Natural killer cell (primary cell): ENCODE data around the gene ZNF692. TPM values are rescaled to one million over a fixed set of nuclear protein-coding genes. Genes with fewer than 3 reads are reported as not detected.
"Not testable (repeated sequence)": the region's sequence is repeated elsewhere in the genome, so short reads cannot be mapped to it uniquely, and the experiment has no call there.

Source experiments
- ATAC-seq, 3 donors: fragments of 150-1000 bp in 2 of 3; fragments of 200-7000 bp in 1 of 3; cut with Tn5 transposase; 1 replicate in 1 of 3; 2 replicates in 2 of 3; pipeline ENCODE4 v1.10.0; 2021; ENCODE audit warnings: mild to moderate bottlenecking in 2 of 3, moderate library complexity in 2 of 3
- DNase-seq, 2 donors: peaks; one replicate each; pipeline versions ENCODE4 v3.0.0 to v3.0.0-alpha.2; 2013 to 2021; ENCODE audit warnings: mixed read lengths in 1 of 2
- H3K27ac ChIP-seq: one replicate; pipeline ENCODE4 v1.5.1; 2013; ENCODE audit warnings: mild to moderate bottlenecking, low read length
- H3K27me3 ChIP-seq: one replicate; pipeline ENCODE4 v1.6.1; 2013; ENCODE audit warnings: low read length; ENCODE audit not compliant: control insufficient read depth, insufficient read depth
- H3K36me3 ChIP-seq: one replicate; pipeline ENCODE4 v1.6.1; 2013; ENCODE audit warnings: low read length; ENCODE audit not compliant: control insufficient read depth, insufficient read depth
- H3K4me1 ChIP-seq: one replicate; pipeline ENCODE4 v1.6.1; 2013; ENCODE audit warnings: low read length; ENCODE audit not compliant: control insufficient read depth, insufficient read depth
- H3K4me3 ChIP-seq: one replicate; pipeline ENCODE4 v1.5.1; 2013; ENCODE audit warnings: low read length
- H3K9me3 ChIP-seq: one replicate; pipeline ENCODE4 v1.6.1; 2013; ENCODE audit warnings: low read length; ENCODE audit not compliant: control insufficient read depth, insufficient read depth
- H3K27ac Mint-ChIP-seq, 2 donors: one replicate each; pipeline ENCODE4 v1.8.0; 2022; ENCODE audit warnings: mild to moderate bottlenecking in 2 of 2, mixed read lengths in 2 of 2, moderate library complexity in 1 of 2
- H3K27me3 Mint-ChIP-seq, 2 donors: one replicate each; pipeline ENCODE4 v1.8.0; 2022; ENCODE audit warnings: low read depth in 2 of 2, mixed read lengths in 2 of 2
- H3K36me3 Mint-ChIP-seq: one replicate; pipeline ENCODE4 v1.8.0; 2022; ENCODE audit warnings: mixed read lengths
- H3K4me1 Mint-ChIP-seq, 2 donors: one replicate each; pipeline ENCODE4 v1.8.0; 2022; ENCODE audit warnings: mixed read lengths in 2 of 2
- H3K4me3 Mint-ChIP-seq: one replicate; pipeline ENCODE4 v1.8.0; 2022; ENCODE audit warnings: mild to moderate bottlenecking, moderate library complexity, mixed read lengths
- H3K9me3 Mint-ChIP-seq, 2 donors: one replicate each; pipeline ENCODE4 v1.8.0; 2022; ENCODE audit warnings: mixed read lengths in 2 of 2
- CTCF ChIP-seq: fragments of 200-600 bp; IDR thresholded peaks from one replicate; pipeline ENCODE4 v1.8.0; 2022; ENCODE audit warnings: antibody characterized with exemption
- WGBS: methylation state at CpG from one replicate; pipeline ENCODE4 v1.1.7; 2013; ENCODE audit warnings: missing lambda C conversion rate; ENCODE audit not compliant: insufficient coverage; 5-methylcytosine and 5-hydroxymethylcytosine counted together
- intact Hi-C: fragments of 100-400 bp; cut with micrococcal nuclease; formaldehyde crosslinking; loops from one replicate; pipeline ENCODE4 v1.14.2; 2022
- total RNA-seq, 4 donors: library from RNA; stranded (reverse); fragments of 120-200 nt in 1 of 4; gene quantifications; one replicate each; pipeline versions ENCODE4 v1.2.3 to v1.2.4, GENCODE V29; 2013 to 2022

The ZNF692 gene
- total RNA-seq, 3 donors from 2014 or later (not counting 1 experiment from before 2014, with no cell fraction given): 50.4 to 58.7 (median 52.3) TPM

GRCh38 chr1:248886237-248886895 is 27.5 kb upstream of the ZNF692 start:
- no peak overlapping the region for H3K4me3 Mint-ChIP-seq
- Histone ChIP-seq H3K4me3 (no peak overlapping the region), H3K36me3 (no peaks in the 10 kb centered on the region), H3K9me3 (no peaks in the 10 kb centered on the region), H3K27me3 (no peaks in the 10 kb centered on the region), H3K4me1 (no peaks in the 10 kb centered on the region), H3K27ac (no peak overlapping the region)
- H3K4me1 Mint-ChIP-seq: peaks cover 0 to 13% of the 10 kb centered on the region in 2 donors
- H3K27me3 Mint-ChIP-seq: peaks cover 8 to 12% of the 10 kb centered on the region in 2 donors
- ATAC-seq: no peak
- H3K27ac Mint-ChIP-seq: no peak overlapping the region
- H3K36me3 Mint-ChIP-seq: no peaks in the 10 kb centered on the region
- TF ChIP-seq CTCF: no peak
- intact Hi-C loops: no loop called here
- WGBS: 0% methylated on average over 1 of the region's 1 CpG
- no peak for DNase-seq
- no peaks in the 10 kb centered on the region for H3K9me3 Mint-ChIP-seq

DNA sequence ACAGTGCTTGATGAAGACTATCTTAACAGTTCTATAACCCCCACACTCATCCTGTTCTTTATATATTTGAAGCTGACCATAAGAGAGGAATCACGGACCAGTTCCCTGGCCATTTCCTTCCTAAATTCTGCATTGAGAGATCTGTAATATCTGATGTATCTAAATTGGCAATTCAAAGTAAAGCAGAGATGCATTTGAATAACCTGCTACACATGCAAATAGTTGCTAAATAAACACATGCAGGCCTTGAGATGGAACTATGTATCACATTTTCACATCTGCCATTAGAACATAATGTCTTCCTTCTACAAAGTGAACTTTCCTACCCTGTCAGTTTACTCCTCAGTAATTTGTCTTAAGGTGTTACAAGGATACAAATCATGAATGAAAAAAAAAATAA is 26.8 kb upstream of the ZNF692 start:
- intact Hi-C loops: no loop called here
- no peaks in the 10 kb centered on the region for H3K36me3 Mint-ChIP-seq
- DNase-seq (no peak), ATAC-seq (no peak)
- no peak overlapping the region for H3K4me3 ChIP-seq
- H3K4me3 Mint-ChIP-seq: no peak overlapping the region
- H3K27me3 Mint-ChIP-seq: peaks cover 8% of the 10 kb centered on the region in 2 donors
- no peaks in the 10 kb centered on the region for H3K9me3 ChIP-seq
- no peaks in the 10 kb centered on the region for H3K36me3 ChIP-seq
- no peaks in the 10 kb centered on the region for H3K27me3 ChIP-seq
- H3K4me1 Mint-ChIP-seq: peaks cover 0 to 9% of the 10 kb centered on the region in 2 donors
- no peak overlapping the region for H3K27ac ChIP-seq
- H3K27ac Mint-ChIP-seq: no peak overlapping the region
- no CpG with 5 or more reads among the region's 1 CpG for WGBS
- TF ChIP-seq CTCF: no peak
- H3K9me3 Mint-ChIP-seq: no peaks in the 10 kb centered on the region
- no peaks in the 10 kb centered on the region for H3K4me1 ChIP-seq

DNA sequence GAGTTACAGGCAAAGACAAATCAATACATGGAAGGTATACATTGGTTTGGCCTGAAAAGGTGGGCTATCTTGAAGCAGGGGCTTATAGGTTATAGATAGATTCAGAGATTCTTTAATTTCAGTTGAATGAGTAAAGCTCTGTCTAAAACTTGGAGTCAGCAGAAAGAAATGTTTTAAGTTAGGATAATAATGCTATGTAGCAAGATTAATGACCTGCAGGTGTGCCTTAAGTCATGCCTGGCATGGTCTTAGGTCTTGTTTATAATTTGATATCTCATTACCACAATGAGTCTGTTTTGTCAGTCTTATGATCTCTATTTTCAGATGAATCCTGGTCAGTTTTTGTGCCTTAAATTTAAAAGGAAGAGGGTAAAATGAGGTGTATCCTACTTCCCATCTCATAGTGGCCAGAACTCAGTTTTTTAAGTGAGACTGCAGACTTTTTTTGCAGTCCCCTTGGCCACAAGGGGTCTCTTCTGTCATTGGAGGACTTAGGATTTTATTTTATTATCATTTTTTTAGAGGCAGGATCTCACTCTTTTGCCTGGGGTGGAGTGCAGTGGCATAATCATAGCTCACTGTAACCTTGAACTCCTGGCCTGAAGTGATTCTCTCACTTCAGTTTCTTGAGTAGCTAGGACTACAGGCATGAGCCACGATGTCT is 25.9 kb upstream of the ZNF692 start:
- Histone ChIP-seq H3K4me3 (no peak overlapping the region), H3K27ac (no peak overlapping the region), H3K9me3 (no peaks in the 10 kb centered on the region), H3K36me3 (no peaks in the 10 kb centered on the region), H3K4me1 (no peaks in the 10 kb centered on the region), H3K27me3 (no peaks in the 10 kb centered on the region)
- no peak for ATAC-seq
- Mint-ChIP-seq H3K36me3 (no peaks in the 10 kb centered on the region), H3K4me1 (peaks cover 0 to 4% of the 10 kb centered on the region in 2 donors), H3K27ac (no peak overlapping the region), H3K4me3 (no peak overlapping the region), H3K27me3 (peaks cover 3 to 8% of the 10 kb centered on the region in 2 donors), H3K9me3 (no peaks in the 10 kb centered on the region)
- WGBS: no CpG with 5 or more reads among the region's 1 CpG
- DNase-seq: no peak
- no peak for TF ChIP-seq CTCF
- intact Hi-C loops: no loop called here

- H3K27me3 Mint-ChIP-seq, H3K4me3 Mint-ChIP-seq, H3K36me3 Mint-ChIP-seq, H3K27me3 ChIP-seq, ATAC-seq, H3K36me3 ChIP-seq, intact Hi-C loops, H3K27ac Mint-ChIP-seq, H3K9me3 ChIP-seq, H3K4me1 Mint-ChIP-seq, H3K9me3 Mint-ChIP-seq, DNase-seq, H3K27ac ChIP-seq, H3K4me3 ChIP-seq, H3K4me1 ChIP-seq: not testable (repeated sequence)
- 86% methylated on average over 1 of the region's 7 CpGs for WGBS
Observed at GRCh38 chr1:248882427-248882826, 23.5 kb upstream of the ZNF692 start.
